HG02938 (cell line): ENCODE measurements around the gene ARHGEF6.

Source experiments
- ATAC-seq: cut with Tn5 transposase; IDR thresholded peaks from one replicate; pipeline ENCODE4 v1.9.1; 2021; ENCODE audit warnings: mild to moderate bottlenecking, moderate library complexity; ENCODE audit not compliant: unreplicated experiment

Gene ARHGEF6

GRCh38 chrX:136694431-136695087, 86.2 kb downstream of the ARHGEF6 start:
- ATAC-seq, result peak; percentile 73

- no peak for ATAC-seq
Measured at GRCh38 chrX:136692271-136692670, 88.5 kb downstream of the ARHGEF6 start.

- no peak for ATAC-seq
Measured at GRCh38 chrX:136691028-136691809, 89.5 kb downstream of the ARHGEF6 start.

GRCh38 chrX:136689436-136689835, 91.3 kb downstream of the ARHGEF6 start:
- no peak for ATAC-seq

GRCh38 chrX:136687457-136687856, 93.3 kb downstream of the ARHGEF6 start:
- no peak for ATAC-seq

- no peak for ATAC-seq
Measured at GRCh38 chrX:136684120-136684519, 96.6 kb downstream of the ARHGEF6 start.

- no peak for ATAC-seq
Measured at GRCh38 chrX:136679531-136679930, 101.2 kb downstream of the ARHGEF6 start.

GRCh38 chrX:136674270-136674985, 106.3 kb downstream of the ARHGEF6 start:
- peak; percentile 35 for ATAC-seq

- peak; percentile 37 for ATAC-seq
Measured at GRCh38 chrX:136671006-136671610, 109.6 kb downstream of the ARHGEF6 start.

GRCh38 chrX:136667446-136668168, 113.1 kb downstream of the ARHGEF6 start:
- ATAC-seq, result no peak

GRCh38 chrX:136666088-136666487, 114.6 kb downstream of the ARHGEF6 start:
- ATAC-seq, result peak; percentile 17

GRCh38 chrX:136665258-136665900, 115.4 kb downstream of the ARHGEF6 start:
- peak; percentile 78 for ATAC-seq

- ATAC-seq, result no peak
Measured at GRCh38 chrX:136662976-136663375, 117.8 kb downstream of the ARHGEF6 start.

GRCh38 chrX:136662104-136662503, 118.6 kb downstream of the ARHGEF6 start:
- ATAC-seq, result no peak

- ATAC-seq, result no peak
Measured at GRCh38 chrX:136660896-136661295, 119.8 kb downstream of the ARHGEF6 start.

GRCh38 chrX:136659174-136659573, 121.6 kb downstream of the ARHGEF6 start:
- ATAC-seq, result no peak

GRCh38 chrX:136658151-136658550, 122.6 kb downstream of the ARHGEF6 start:
- ATAC-seq, result no peak

GRCh38 chrX:136656361-136656964, 124.3 kb downstream of the ARHGEF6 start:
- ATAC-seq, result no peak

GRCh38 chrX:136652822-136653723, 127.7 kb downstream of the ARHGEF6 start:
- ATAC-seq, result no peak
